Brain pericyte (primary cell): ENCODE measurements around the gene RPS6KA1.
"Not testable (repeated sequence)": the region's sequence is repeated elsewhere in the genome, so short reads cannot be mapped to it uniquely, and the experiment has no call there.

Experiments
- DNase-seq: peaks from one replicate; pipeline ENCODE4 v3.0.0-alpha.2; 2012; ENCODE audit warnings: low read depth, low spot score

Gene RPS6KA1

DNA sequence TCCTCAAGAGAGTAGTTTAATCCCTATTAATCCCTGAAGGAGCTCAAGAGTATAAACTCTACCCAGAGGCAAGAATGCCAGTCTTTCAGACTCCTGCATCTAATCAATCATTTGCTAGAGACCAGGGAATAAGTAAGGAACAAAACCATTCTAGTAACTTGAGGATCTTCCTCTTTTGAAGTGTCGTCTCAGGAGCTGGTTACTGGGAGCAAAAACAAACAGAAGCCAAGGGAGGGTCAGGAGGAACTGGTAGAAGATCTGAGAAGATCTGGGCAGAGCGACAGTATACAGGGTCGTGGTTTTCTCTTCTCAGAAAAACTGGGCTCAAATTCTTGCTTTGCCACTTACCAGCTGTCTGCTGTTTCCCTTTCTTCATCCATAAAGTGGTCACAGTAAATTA, 69.3 kb downstream of the RPS6KA1 start:
- no peak for DNase-seq

DNA sequence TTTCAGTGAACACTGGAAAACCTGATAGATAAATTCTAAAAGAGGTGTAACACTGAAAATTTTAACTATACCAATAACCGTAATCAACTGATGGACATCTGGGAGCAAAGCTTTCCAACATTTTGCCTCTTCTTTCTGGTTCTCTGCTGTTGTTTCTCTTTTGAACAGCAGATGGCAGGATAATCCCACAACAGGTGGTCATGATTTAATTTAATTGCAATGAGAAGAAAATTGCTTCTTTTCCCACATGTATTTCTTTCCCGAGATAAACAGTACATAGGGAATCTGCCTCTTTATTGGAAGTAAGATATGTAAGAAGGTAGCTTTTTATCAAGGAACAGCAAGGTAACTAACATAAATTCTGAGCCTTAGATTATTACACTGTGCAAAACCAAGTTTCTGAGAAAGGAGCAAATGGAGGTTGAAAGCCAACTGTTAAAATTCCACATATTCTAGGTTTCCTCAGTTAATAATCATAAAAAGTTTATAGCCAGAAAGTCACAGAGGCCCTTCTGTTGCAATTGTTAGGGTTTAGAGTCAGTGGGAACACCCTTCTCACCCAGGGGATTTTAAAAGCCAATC, 72.9 kb downstream of the RPS6KA1 start:
- DNase-seq: peak; percentile 31

GRCh38 chr1:26603856-26604255, 74.3 kb downstream of the RPS6KA1 start:
- DNase-seq: no peak

DNA sequence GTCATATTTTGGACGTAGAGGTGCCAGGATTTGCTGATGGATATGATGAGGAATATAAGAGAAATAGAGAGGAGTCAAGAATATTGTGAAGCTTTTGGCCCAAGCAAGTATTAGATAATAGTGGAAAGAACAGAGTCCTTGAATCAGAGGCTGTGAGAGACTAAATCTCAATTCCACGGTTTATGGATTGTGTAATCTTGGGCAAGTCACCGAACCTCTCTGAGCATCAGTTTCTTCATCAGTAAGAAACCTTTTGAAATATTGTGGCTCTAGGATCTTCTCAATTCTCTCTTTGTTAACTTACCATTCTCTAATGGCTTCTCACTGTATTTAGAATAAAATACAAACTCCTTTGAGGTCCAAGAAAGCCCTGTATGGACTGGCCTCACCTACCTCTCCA, 77.6 kb downstream of the RPS6KA1 start:
- no peak for DNase-seq

GRCh38 chr1:26608895-26609294, 79.3 kb downstream of the RPS6KA1 start:
- no peak for DNase-seq

DNA sequence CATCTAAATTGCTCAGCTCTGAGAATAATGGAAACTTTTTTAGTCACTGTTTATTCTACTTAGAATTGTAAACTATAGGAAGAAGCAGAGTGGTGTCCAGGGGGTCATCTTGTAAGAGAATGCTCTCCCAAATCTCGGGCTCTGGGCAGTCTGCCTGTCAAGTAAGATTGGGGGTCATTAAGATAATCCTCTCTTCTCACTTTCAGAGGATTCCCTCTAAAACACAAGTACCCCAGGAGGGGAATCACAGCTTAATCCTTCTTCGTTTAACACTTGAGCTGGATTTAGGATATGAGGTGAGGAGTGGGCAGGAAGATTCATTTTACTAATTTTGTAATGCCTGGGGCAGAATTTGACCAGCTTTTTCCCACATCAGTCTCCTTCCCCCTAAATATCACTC, 81.2 kb downstream of the RPS6KA1 start:
- no peak for DNase-seq

GRCh38 chr1:26612627-26613026, 83.1 kb downstream of the RPS6KA1 start:
- not testable (repeated sequence) for DNase-seq

GRCh38 chr1:26614655-26615411, 85.3 kb downstream of the RPS6KA1 start:
- no peak for DNase-seq

DNA sequence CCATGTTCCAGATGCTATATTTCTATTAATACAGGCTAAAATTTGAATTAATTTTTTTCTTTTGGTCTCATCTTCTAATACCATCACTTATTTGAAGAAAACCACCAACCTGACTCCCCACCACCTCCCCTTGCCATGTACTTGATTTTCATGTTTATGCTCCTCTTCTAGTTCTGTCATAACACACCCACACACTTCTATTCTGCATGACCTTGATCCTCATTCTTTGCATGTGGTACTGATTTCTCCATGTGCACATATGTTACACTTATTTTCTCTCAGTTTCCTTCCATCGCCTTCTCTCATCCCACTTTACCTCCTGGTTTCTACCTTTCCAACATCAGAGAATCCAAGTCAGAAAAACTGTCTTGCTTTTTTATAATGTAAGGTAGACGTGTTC, 87.3 kb downstream of the RPS6KA1 start:
- DNase-seq: no peak

GRCh38 chr1:26618561-26618960, 89.0 kb downstream of the RPS6KA1 start:
- no peak for DNase-seq
